Muscle layer of duodenum (tissue), 2 donors: ENCODE results near the gene TRIP6.

ENCODE experiments used
- H3K27ac ChIP-seq: one replicate; pipeline ENCODE4 v1.7.0; 2013; ENCODE audit warnings: mild to moderate bottlenecking, low read length
- H3K27me3 ChIP-seq: one replicate; pipeline ENCODE4 v1.7.0; 2013; ENCODE audit warnings: low read depth, mild to moderate bottlenecking, control low read depth, low read length
- H3K36me3 ChIP-seq, 2 donors: one replicate each; pipeline ENCODE4 v1.7.0; 2013; ENCODE audit warnings: low read length in 2 of 2, control low read depth in 1 of 2, mild to moderate bottlenecking in 1 of 2; ENCODE audit not compliant: insufficient read depth in 2 of 2, control insufficient read depth in 1 of 2
- H3K4me1 ChIP-seq, 2 donors: one replicate each; pipeline ENCODE4 v1.7.0; 2013; ENCODE audit warnings: low read length in 2 of 2, mild to moderate bottlenecking in 2 of 2, control low read depth in 1 of 2, moderate library complexity in 1 of 2; ENCODE audit not compliant: insufficient read depth in 2 of 2, control insufficient read depth in 1 of 2
- H3K4me3 ChIP-seq, 2 donors: one replicate each; pipeline ENCODE4 v1.7.0; 2013; ENCODE audit warnings: low read length in 2 of 2, low read depth in 1 of 2, mild to moderate bottlenecking in 1 of 2
- H3K9me3 ChIP-seq, 2 donors: one replicate each; pipeline ENCODE4 v1.7.0; 2013; ENCODE audit warnings: low read length in 2 of 2, control low read depth in 1 of 2, mild to moderate bottlenecking in 1 of 2; ENCODE audit not compliant: control insufficient read depth in 1 of 2
- donor health status: healthy.

Gene TRIP6

GRCh38 chr7:100887516-100888290 is 20.5 kb downstream of the TRIP6 start:
- H3K27ac ChIP-seq, result no peak overlapping the region
- no peaks in the 10 kb centered on the region for H3K27me3 ChIP-seq
- peaks cover 44 to 56% of the 10 kb centered on the region in 2 donors for H3K36me3 ChIP-seq
- peaks cover 23 to 32% of the 10 kb centered on the region in 2 donors for H3K4me1 ChIP-seq
- H3K4me3 ChIP-seq, result no peak overlapping the region
- no peaks in the 10 kb centered on the region for H3K9me3 ChIP-seq

GRCh38 chr7:100888291-100888987 is 21.3 kb downstream of the TRIP6 start:
- Histone ChIP-seq H3K4me1 (peaks cover 23 to 32% of the 10 kb centered on the region in 2 donors), H3K36me3 (peaks cover 39 to 50% of the 10 kb centered on the region in 2 donors), H3K27ac (peak overlapping the region; percentile 47), H3K27me3 (no peaks in the 10 kb centered on the region), H3K9me3 (no peaks in the 10 kb centered on the region), H3K4me3 (peak overlapping the region; percentile 58 to 77)

- no peaks in the 10 kb centered on the region for H3K9me3 ChIP-seq
- H3K4me1 ChIP-seq, result peaks cover 23 to 32% of the 10 kb centered on the region in 2 donors
- peak within 1 kb of the TSS; percentile 64 for H3K27ac ChIP-seq
- H3K36me3 ChIP-seq, result peaks cover 31 to 43% of the 10 kb centered on the region in 2 donors
- H3K27me3 ChIP-seq, result no peaks in the 10 kb centered on the region
- H3K4me3 ChIP-seq, result peak within 1 kb of the TSS; percentile 63 to 77
These were observed 22.0 kb downstream of the TRIP6 start, which contains the start of gene UFSP1 for GRCh38 chr7:100888988-100889750. TSS of gene UFSP1 (minus strand) at chr7:100889715. CDS start at chr7:100889271, 444 bp downstream.

GRCh38 chr7:100890653-100891567 is 23.7 kb downstream of the TRIP6 start:
- no peaks in the 10 kb centered on the region for H3K27me3 ChIP-seq
- peaks cover 14 to 25% of the 10 kb centered on the region in 2 donors for H3K36me3 ChIP-seq
- H3K27ac ChIP-seq, result peak overlapping the region; percentile 64
- H3K4me1 ChIP-seq, result peaks cover 23 to 43% of the 10 kb centered on the region in 2 donors
- H3K9me3 ChIP-seq, result no peaks in the 10 kb centered on the region
- peak overlapping the region; percentile 63 to 77 for H3K4me3 ChIP-seq

GRCh38 chr7:100891568-100892247 is 24.5 kb downstream of the TRIP6 start:
- Histone ChIP-seq H3K4me3 (peak overlapping the region in 1 of 2 donors; percentile 30), H3K4me1 (peaks cover 23 to 50% of the 10 kb centered on the region in 2 donors), H3K36me3 (peaks cover 6 to 17% of the 10 kb centered on the region in 2 donors), H3K27ac (no peak overlapping the region), H3K27me3 (peaks cover 6% of the 10 kb centered on the region), H3K9me3 (no peaks in the 10 kb centered on the region)

GRCh38 chr7:100892364-100893317 is 25.5 kb downstream of the TRIP6 start:
- Histone ChIP-seq H3K4me3 (no peak overlapping the region), H3K36me3 (peaks cover 0 to 8% of the 10 kb centered on the region in 2 donors), H3K4me1 (peaks cover 16 to 51% of the 10 kb centered on the region in 2 donors), H3K9me3 (no peaks in the 10 kb centered on the region), H3K27ac (no peak overlapping the region), H3K27me3 (peaks cover 6% of the 10 kb centered on the region)

GRCh38 chr7:100893318-100893895 is 26.2 kb downstream of the TRIP6 start:
- Histone ChIP-seq H3K4me3 (no peak overlapping the region), H3K4me1 (peaks cover 10 to 44% of the 10 kb centered on the region in 2 donors), H3K36me3 (peaks cover 0 to 2% of the 10 kb centered on the region in 2 donors), H3K9me3 (no peaks in the 10 kb centered on the region), H3K27me3 (peaks cover 6% of the 10 kb centered on the region), H3K27ac (no peak overlapping the region)

GRCh38 chr7:100893910-100894721 is 26.9 kb downstream of the TRIP6 start:
- Histone ChIP-seq H3K27ac (no peak overlapping the region), H3K4me1 (peaks cover 5 to 37% of the 10 kb centered on the region in 2 donors), H3K4me3 (no peak overlapping the region)

More at GRCh38 chr7:100893910-100894721, 26.9 kb downstream of the TRIP6 start:
- Histone ChIP-seq H3K36me3 (no peaks in the 10 kb centered on the region), H3K9me3 (no peaks in the 10 kb centered on the region), H3K27me3 (peaks cover 6% of the 10 kb centered on the region)
